UCSD-AML1 (cell line): ENCODE data around the gene KLHL17.

ENCODE experiments used
- DNase-seq: peaks from one replicate; lab custom pipeline; 2025; ENCODE audit not compliant: unreplicated experiment; lab: John Stamatoyannopoulos, UW

KLHL17 gene

GRCh38 chr1:960363-961131 is at the start of gene KLHL17:
Gene KLHL17 (plus strand): TSS chr1:960584. CDS start chr1:960694, 110 bp downstream.
- DNase-seq: peak; percentile 72

- no peak for DNase-seq
These were observed 49.3 kb upstream of the KLHL17 start for GRCh38 chr1:910881-911721.

GRCh38 chr1:911875-912739 is 48.3 kb upstream of the KLHL17 start:
- DNase-seq: no peak

- peak; percentile 32 for DNase-seq
These were observed 47.6 kb upstream of the KLHL17 start for GRCh38 chr1:912740-913301.

- DNase-seq: no peak
These were observed 46.8 kb upstream of the KLHL17 start for GRCh38 chr1:913491-914130.

GRCh38 chr1:914131-914890 is 46.1 kb upstream of the KLHL17 start:
- no peak for DNase-seq

GRCh38 chr1:914891-915280 is 45.5 kb upstream of the KLHL17 start:
- no peak for DNase-seq

GRCh38 chr1:915295-916172 is 44.9 kb upstream of the KLHL17 start:
- no peak for DNase-seq

GRCh38 chr1:916173-917075 is 44.0 kb upstream of the KLHL17 start:
- no peak for DNase-seq

- no peak for DNase-seq
These were observed 43.3 kb upstream of the KLHL17 start for GRCh38 chr1:917076-917459.

- no peak for DNase-seq
These were observed 42.8 kb upstream of the KLHL17 start for GRCh38 chr1:917466-918091.

- DNase-seq: no peak
These were observed 42.0 kb upstream of the KLHL17 start for GRCh38 chr1:918353-918752.

- DNase-seq: no peak
These were observed 41.5 kb upstream of the KLHL17 start for GRCh38 chr1:918843-919242.

GRCh38 chr1:919271-919872 is 41.0 kb upstream of the KLHL17 start:
- no peak for DNase-seq

GRCh38 chr1:920010-920409 is 40.4 kb upstream of the KLHL17 start:
- no peak for DNase-seq

GRCh38 chr1:920521-920920 is 39.9 kb upstream of the KLHL17 start:
- no peak for DNase-seq
